ENCODE results near the gene ANKRD23. TPM values are rescaled to one million over a fixed set of nuclear protein-coding genes. Genes with fewer than 3 reads are reported as not detected.

The ANKRD23 gene
- total and polyA plus RNA-seq, 2 of the 8 experiments (the other 6 are each of a cell fraction or from before 2014, with no cell fraction given) = 3.4 to 3.5 TPM

- Histone ChIP-seq H3K9me3 (ENCODE audit: insufficient read depth in 2 of 2, low read depth in 1 of 2, low read length in 1 of 2) (no peaks in the 10 kb centered on the region), H4K5ac (ENCODE audit: insufficient read length, low read depth, low read length) (no peak overlapping the region), H2BK20ac (ENCODE audit: low read length) (no peak overlapping the region), H3K36me3 (ENCODE audit: control insufficient read depth in 2 of 4, insufficient read depth in 4 of 4, low read length in 3 of 4) (peaks cover 0 to 19% (median 2%) of the 10 kb centered on the region in 4 experiments; a peak in 6 of 8 replicates), H2BK5ac (ENCODE audit: low read depth, low read length) (no peak overlapping the region; the same call in 1 of the 2 replicates), H2BK15ac (ENCODE audit: low read length) (no peak overlapping the region), H3K23ac (ENCODE audit: insufficient read length) (no peak overlapping the region), H4K91ac (replicated peaks; ENCODE audit: insufficient read length, low read length) (no peak overlapping the region), H3K4me3 (ENCODE audit: extremely low read depth in 1 of 4, insufficient read depth in 2 of 4, low read depth in 3 of 4, low read length in 4 of 4) (no peak overlapping the region), H2BK12ac (ENCODE audit: low read depth, low read length) (no peak overlapping the region), H3K79me2 (ENCODE audit: control insufficient read depth in 1 of 2, insufficient read depth in 2 of 2, low read length in 2 of 2) (no peaks in the 10 kb centered on the region), H3K23me2 (ENCODE audit: low read depth, low read length) (no peaks in the 10 kb centered on the region; the same call in 1 of the 2 replicates), H2BK120ac (replicated peaks; ENCODE audit: low read depth, low read length) (no peak overlapping the region), H3K56ac (replicated peaks; ENCODE audit: insufficient read length, low read depth, low read length) (no peak overlapping the region), H4K8ac (ENCODE audit: extremely low read depth, insufficient read depth, low read length) (no peak overlapping the region), H2AK5ac (ENCODE audit: low read depth, low read length) (no peak overlapping the region), H3K27ac (ENCODE audit: low read depth, low read length) (no peak overlapping the region), H3K14ac (ENCODE audit: insufficient read length) (no peak overlapping the region), H3K4me1 (replicated peaks in 1 of 4; ENCODE audit: control insufficient read depth in 3 of 4, insufficient read depth in 4 of 4, low read length in 3 of 4) (peaks cover under 1 to 8% (median 6%) of the 10 kb centered on the region in 4 experiments), H3K4ac (replicated peaks; ENCODE audit: insufficient read length, low read depth, low read length) (no peak overlapping the region), H3K18ac (ENCODE audit: extremely low read depth, low read length) (no peak overlapping the region), H4K20me1 (replicated peaks in 1 of 2; ENCODE audit: control insufficient read depth in 1 of 2, insufficient read depth in 2 of 2, low read length in 2 of 2) (peaks cover 0 to 7% of the 10 kb centered on the region in 2 experiments), H3K79me1 (ENCODE audit: low read depth, low read length) (peaks cover 4% of the 10 kb centered on the region; the same call in 1 of the 2 replicates), H2AFZ (ENCODE audit: low read length) (no peak overlapping the region), H3K9ac (replicated peaks in 1 of 4; ENCODE audit: extremely low read depth in 1 of 4, low read depth in 3 of 4, low read length in 3 of 4) (no peak overlapping the region), H3K27me3 (replicated peaks in 1 of 4; ENCODE audit: control insufficient read depth in 3 of 4, extremely low read depth in 1 of 4, insufficient read depth in 3 of 4, low read length in 3 of 4) (no peaks in the 10 kb centered on the region), H3K4me2 (ENCODE audit: insufficient read depth in 1 of 2, low read depth in 2 of 2, low read length in 2 of 2) (no peak overlapping the region)
- CTCF ChIA-PET (ENCODE audit: partially characterized antibody) = interaction anchor here (1.1 to 4.9 kb wide), 4 partner anchors 17 to 113 kb away, joined by 3 to 22 read pairs (median 6); partner anchors contain the start of gene ANKRD39
- FAIRE-seq (no peak), DNase-seq (ENCODE audit: low read depth in 1 of 2, low spot score in 2 of 2) (no peak)
- WGBS, 2 experiments (ENCODE audit: extremely low coverage in 1 of 2, insufficient coverage in 1 of 2, insufficient read length in 1 of 2, insufficient replicate concordance in 2 of 2, low coverage in 1 of 2, low lambda C conversion rate in 2 of 2, missing lambda C conversion rate in 1 of 2) = 93% methylated on average over 9 of the region's 9 CpGs; no CpG with 5 or more reads in 1 of the 2 experiments
- POLR2A ChIA-PET (ENCODE audit: partially characterized antibody) = interaction anchor here (1.4 to 3.3 kb wide), 6 partner anchors 11 to 31 kb away, joined by 3 to 16 read pairs (median 4); partner anchors contain the start of gene ANKRD39
- TF ChIP-seq CTBP2 (IDR thresholded peaks at IDR 0.05; ENCODE audit: borderline replicate concordance, insufficient read depth, insufficient read length, low read length) = no peak
Observed at GRCh38 chr2:96837575-96837974, 6.2 kb downstream of the ANKRD23 start.

Measured in H1 (cell line).